ENCODE data around the gene CDC5L. TPM values are rescaled to one million over a fixed set of nuclear protein-coding genes. Genes with fewer than 3 reads are reported as not detected.

The CDC5L gene
- total RNA-seq, 2 donors from 2014 or later: 28.9 to 30.5 TPM

DNA sequence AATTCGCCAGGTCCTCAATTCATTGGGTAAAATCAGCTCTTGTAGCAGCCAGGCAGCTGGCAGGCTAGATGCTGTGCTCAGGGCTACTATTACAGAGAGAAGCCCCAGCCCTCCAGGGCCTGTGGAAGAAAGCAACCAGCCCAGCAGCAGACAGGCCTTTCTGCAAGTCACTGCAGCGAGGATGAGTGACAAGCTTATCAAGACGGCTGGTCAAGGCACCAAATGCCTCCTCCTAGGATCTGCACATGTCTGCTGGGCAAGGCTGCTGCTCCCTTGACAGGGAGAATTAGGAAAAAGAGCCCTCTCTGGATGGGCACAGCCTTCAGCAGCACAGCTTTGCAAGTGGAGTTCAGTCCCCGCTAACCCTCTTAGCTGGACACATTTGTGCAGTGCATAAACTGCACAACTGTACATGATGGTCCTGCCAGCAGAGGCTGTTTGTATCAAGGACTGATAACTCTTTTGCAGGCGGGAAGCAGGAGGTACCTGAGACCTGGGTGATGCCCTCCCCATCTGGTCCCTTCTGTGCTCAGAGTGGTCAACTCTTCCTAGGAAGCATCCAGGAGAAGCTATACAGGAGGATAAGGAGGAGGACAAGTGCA is 89.9 kb downstream of the CDC5L start:
- no peak overlapping the region for H3K9ac ChIP-seq (ENCODE audit: extremely low read depth, low read length, poor library complexity, severe bottlenecking)
- TF ChIP-seq, protein P1, sequence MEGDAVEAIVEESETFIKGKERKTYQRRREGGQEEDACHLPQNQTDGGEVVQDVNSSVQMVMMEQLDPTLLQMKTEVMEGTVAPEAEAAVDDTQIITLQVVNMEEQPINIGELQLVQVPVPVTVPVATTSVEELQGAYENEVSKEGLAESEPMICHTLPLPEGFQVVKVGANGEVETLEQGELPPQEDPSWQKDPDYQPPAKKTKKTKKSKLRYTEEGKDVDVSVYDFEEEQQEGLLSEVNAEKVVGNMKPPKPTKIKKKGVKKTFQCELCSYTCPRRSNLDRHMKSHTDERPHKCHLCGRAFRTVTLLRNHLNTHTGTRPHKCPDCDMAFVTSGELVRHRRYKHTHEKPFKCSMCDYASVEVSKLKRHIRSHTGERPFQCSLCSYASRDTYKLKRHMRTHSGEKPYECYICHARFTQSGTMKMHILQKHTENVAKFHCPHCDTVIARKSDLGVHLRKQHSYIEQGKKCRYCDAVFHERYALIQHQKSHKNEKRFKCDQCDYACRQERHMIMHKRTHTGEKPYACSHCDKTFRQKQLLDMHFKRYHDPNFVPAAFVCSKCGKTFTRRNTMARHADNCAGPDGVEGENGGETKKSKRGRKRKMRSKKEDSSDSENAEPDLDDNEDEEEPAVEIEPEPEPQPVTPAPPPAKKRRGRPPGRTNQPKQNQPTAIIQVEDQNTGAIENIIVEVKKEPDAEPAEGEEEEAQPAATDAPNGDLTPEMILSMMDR (conservative IDR thresholded peaks at IDR 0.05): no peak
- H3K9me3 ChIP-seq (ENCODE audit: control insufficient read depth, low read length): no peaks in the 10 kb centered on the region
- no peaks in the 10 kb centered on the region for H3K4me1 ChIP-seq (ENCODE audit: control insufficient read depth, insufficient read depth, low read length)
- H3K27ac Mint-ChIP-seq: no peak overlapping the region
- no peak overlapping the region for H3K4me3 Mint-ChIP-seq
- WGBS, 2 experiments (ENCODE audit: insufficient coverage in 1 of 2, insufficient read length in 1 of 2): 87 to 92% methylated on average over 5 of the region's 5 CpGs
- H3K9me3 Mint-ChIP-seq: no peaks in the 10 kb centered on the region
- no peak overlapping the region for H3K4me3 ChIP-seq (ENCODE audit: low read length)
- H3K27ac ChIP-seq (ENCODE audit: low read depth, low read length): no peak overlapping the region
- H3K36me3 ChIP-seq (ENCODE audit: control insufficient read depth, insufficient read depth, low read length): no peaks in the 10 kb centered on the region
- H3K27me3 Mint-ChIP-seq (ENCODE audit: insufficient read depth): peaks cover 9% of the 10 kb centered on the region
- H3K4me1 Mint-ChIP-seq: peaks cover 4% of the 10 kb centered on the region
- no peak for DNase-seq
- no peaks in the 10 kb centered on the region for H3K36me3 Mint-ChIP-seq (ENCODE audit: low read depth)
- peaks cover 8% of the 10 kb centered on the region for H3K27me3 ChIP-seq (ENCODE audit: control insufficient read depth, insufficient read depth, low read length, poor library complexity, severe bottlenecking)

DNA sequence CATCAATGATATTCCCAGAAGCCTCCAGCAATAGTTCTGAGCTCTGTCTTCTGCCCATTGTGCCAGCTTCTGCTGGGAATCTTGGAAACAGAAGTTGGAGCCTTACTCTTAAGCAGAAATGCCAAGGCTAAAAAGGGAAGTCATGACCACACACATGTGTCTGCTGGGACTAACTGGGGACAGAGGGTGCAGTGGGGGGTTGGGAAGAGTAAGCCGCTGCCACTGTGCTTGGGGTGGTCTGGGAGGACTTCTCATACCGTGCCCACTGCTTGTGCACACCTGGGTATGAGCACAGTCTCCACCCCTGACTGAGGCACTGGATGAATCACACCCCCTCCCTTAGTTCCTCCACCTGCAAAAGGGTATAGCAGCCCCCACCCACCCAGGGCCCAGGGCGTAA is 90.7 kb downstream of the CDC5L start:
- 88 to 100% methylated on average over 2 to 3 of the region's 3 CpGs for WGBS, 2 experiments (ENCODE audit: insufficient coverage in 1 of 2, insufficient read length in 1 of 2)
- no peak overlapping the region for H3K4me3 Mint-ChIP-seq

GRCh38 chr6:44478591-44479254 is 91.2 kb downstream of the CDC5L start:
- Histone ChIP-seq H3K27me3 (ENCODE audit: control insufficient read depth, insufficient read depth, low read length, poor library complexity, severe bottlenecking) (peaks cover 8% of the 10 kb centered on the region), H3K9me3 (ENCODE audit: control insufficient read depth, low read length) (no peaks in the 10 kb centered on the region), H3K4me3 (ENCODE audit: low read length) (no peak overlapping the region), H3K9ac (ENCODE audit: extremely low read depth, low read length, poor library complexity, severe bottlenecking) (no peak overlapping the region), H3K27ac (ENCODE audit: low read depth, low read length) (no peak overlapping the region), H3K4me1 (ENCODE audit: control insufficient read depth, insufficient read depth, low read length) (no peaks in the 10 kb centered on the region), H3K36me3 (ENCODE audit: control insufficient read depth, insufficient read depth, low read length) (no peaks in the 10 kb centered on the region)
- WGBS, 2 experiments (ENCODE audit: insufficient coverage in 1 of 2, insufficient read length in 1 of 2): 89 to 91% methylated on average over 5 to 11 of the region's 11 CpGs
- Mint-ChIP-seq H3K4me1 (peaks cover 6% of the 10 kb centered on the region), H3K4me3 (no peak overlapping the region), H3K27ac (no peak overlapping the region), H3K27me3 (ENCODE audit: insufficient read depth) (peaks cover 9% of the 10 kb centered on the region), H3K9me3 (no peaks in the 10 kb centered on the region), H3K36me3 (ENCODE audit: low read depth) (no peaks in the 10 kb centered on the region)
- DNase-seq: no peak
- TF ChIP-seq, protein P1 (conservative IDR thresholded peaks at IDR 0.05): no peak

More for the DNA sequence above, 90.7 kb downstream of the CDC5L start:
- H3K4me1 ChIP-seq (ENCODE audit: control insufficient read depth, insufficient read depth, low read length): no peaks in the 10 kb centered on the region
- H3K27ac ChIP-seq (ENCODE audit: low read depth, low read length): no peak overlapping the region
- H3K36me3 ChIP-seq (ENCODE audit: control insufficient read depth, insufficient read depth, low read length): no peaks in the 10 kb centered on the region
- no peak for DNase-seq
- H3K9ac ChIP-seq (ENCODE audit: extremely low read depth, low read length, poor library complexity, severe bottlenecking): no peak overlapping the region
- peaks cover 8% of the 10 kb centered on the region for H3K27me3 ChIP-seq (ENCODE audit: control insufficient read depth, insufficient read depth, low read length, poor library complexity, severe bottlenecking)
- no peak overlapping the region for H3K4me3 ChIP-seq (ENCODE audit: low read length)
- H3K27me3 Mint-ChIP-seq (ENCODE audit: insufficient read depth): peaks cover 9% of the 10 kb centered on the region
- no peak overlapping the region for H3K27ac Mint-ChIP-seq
- H3K4me1 Mint-ChIP-seq: peaks cover 6% of the 10 kb centered on the region
- H3K9me3 Mint-ChIP-seq: no peaks in the 10 kb centered on the region
- H3K9me3 ChIP-seq (ENCODE audit: control insufficient read depth, low read length): no peaks in the 10 kb centered on the region
- TF ChIP-seq, protein P1 (conservative IDR thresholded peaks at IDR 0.05): no peak
- H3K36me3 Mint-ChIP-seq (ENCODE audit: low read depth): no peaks in the 10 kb centered on the region

Measured in endodermal cell (in vitro differentiated cells).